ENCODE results near the gene COA1. TPM values are rescaled to one million over a fixed set of nuclear protein-coding genes. Genes with fewer than 3 reads are reported as not detected.
A peak's percentile ranks its signal among the peaks of the same experiment; 100 is the strongest.

COA1 gene
- total and polyA plus RNA-seq, 2 donors (not counting 3 experiments of a cell fraction or from before 2014, with no cell fraction given): 38.1 to 55.1 TPM

DNA sequence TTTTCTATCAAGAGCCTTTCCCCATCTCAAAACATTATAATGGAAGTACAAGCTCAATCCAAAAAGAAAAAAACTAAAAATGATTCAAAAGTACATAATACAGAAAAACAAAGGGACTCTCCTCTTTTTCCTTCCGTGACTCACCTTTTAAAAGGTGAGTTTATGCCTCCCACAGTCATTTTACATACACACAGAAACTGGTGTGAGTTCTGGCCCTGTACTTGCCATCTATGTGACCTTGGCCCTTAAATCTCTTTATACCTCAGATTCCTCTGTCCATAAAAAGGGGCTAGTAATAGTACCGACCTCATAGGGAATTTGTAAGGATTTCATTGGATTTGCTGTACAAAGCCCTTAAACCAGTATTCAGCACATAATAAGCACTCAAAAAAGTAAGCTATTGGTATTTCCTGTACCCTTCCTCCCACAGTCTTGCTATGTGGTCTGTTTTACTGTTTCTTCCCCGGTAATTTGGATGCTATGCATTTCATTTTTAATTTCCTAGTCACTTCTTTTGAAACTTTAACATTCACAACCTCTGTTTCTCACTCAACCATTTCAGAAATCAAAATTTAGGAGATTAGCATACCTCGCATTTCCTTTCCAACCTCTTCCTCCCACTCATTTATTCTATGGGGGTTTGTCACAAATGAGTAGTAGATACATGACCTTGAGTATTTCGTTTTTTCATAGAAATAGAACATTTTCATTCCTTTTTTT, 107.4 kb downstream of the COA1 start:
- FAIRE-seq: no peak
- dilution Hi-C loops (cut with MboI; ENCODE audit: extremely low pct_ligation_motif_present, low sequenced_read_pairs) (no loop called here), intact Hi-C loops (cut with micrococcal nuclease) (no loop called here)

More for the DNA sequence above, 107.4 kb downstream of the COA1 start:
- CTCF ChIA-PET: interaction anchor here (0.7 to 5.3 kb wide), 10 partner anchors 8 to 78 kb away, joined by 3 to 29 read pairs (median 4); partner anchors contain the start of gene STK17A
- H3K4me1 ChIP-seq (ENCODE audit: control insufficient read depth, extremely low read depth, insufficient read depth, low read length): peaks cover 5% of the 10 kb centered on the region
- no peaks in the 10 kb centered on the region for H3K9me1 ChIP-seq (replicated peaks; ENCODE audit: control insufficient read depth, extremely low read depth, insufficient read depth, low read length)
- H3K27me3 ChIP-seq (ENCODE audit: control insufficient read depth in 2 of 2, insufficient read depth in 2 of 2, low read length in 2 of 2): no peaks in the 10 kb centered on the region
- peaks cover 81% of the 10 kb centered on the region for H3K79me2 ChIP-seq (ENCODE audit: control insufficient read depth, insufficient read depth, low read length)
- DNase-seq (ENCODE audit: low read depth, low spot score): peak; percentile 11
- POLR2A ChIA-PET: interaction anchor here (3.1 kb wide), 1 partner anchor 39 kb away, joined by 12 read pairs; the partner anchor contains the start of gene STK17A
- TF ChIP-seq GATA2 (IDR thresholded peaks at IDR 0.05; ENCODE audit: insufficient read depth, insufficient read length, low read depth, low read length) (no peak), FOS (IDR thresholded peaks at IDR 0.05; ENCODE audit: borderline replicate concordance, insufficient read depth, low read length) (no peak), JUN (IDR thresholded peaks at IDR 0.05; ENCODE audit: borderline replicate concordance, insufficient read depth, insufficient read length, low read depth) (no peak), EZH2 (IDR thresholded peaks at IDR 0.05; ENCODE audit: borderline replicate concordance, low read depth, low read length, severe bottlenecking) (no peak), MYC (IDR thresholded peaks at IDR 0.05; ENCODE audit: low read depth, low read length) (no peak), POLR2AphosphoS5 (IDR thresholded peaks at IDR 0.05; ENCODE audit: insufficient read depth, low read depth, low read length) (no peak), POLR2A (IDR thresholded peaks at IDR 0.05; ENCODE audit: low read depth, low read length) (no peak)
- TF ChIP-seq, protein P1, sequence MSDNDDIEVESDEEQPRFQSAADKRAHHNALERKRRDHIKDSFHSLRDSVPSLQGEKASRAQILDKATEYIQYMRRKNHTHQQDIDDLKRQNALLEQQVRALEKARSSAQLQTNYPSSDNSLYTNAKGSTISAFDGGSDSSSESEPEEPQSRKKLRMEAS (IDR thresholded peaks at IDR 0.05; ENCODE audit: insufficient read depth, insufficient read length): no peak
- peaks cover 14% of the 10 kb centered on the region in 2 experiments for H3K36me3 ChIP-seq (ENCODE audit: control insufficient read depth in 2 of 2, extremely low read depth in 1 of 2, insufficient read depth in 2 of 2, low read length in 2 of 2)
- no peak overlapping the region for H3K9ac ChIP-seq (replicated peaks; ENCODE audit: extremely low read depth, insufficient read depth, low read length)
- H4K20me1 ChIP-seq (replicated peaks; ENCODE audit: control insufficient read depth, extremely low read depth, insufficient read depth, low read length): no peaks in the 10 kb centered on the region
- no peak overlapping the region for H3K4me2 ChIP-seq (ENCODE audit: insufficient read depth, low read length)
- H3K4me3 ChIP-seq (replicated peaks in 1 of 3; ENCODE audit: insufficient read depth in 1 of 3, low read depth in 1 of 3, low read length in 3 of 3): no peak overlapping the region
- BruUV-seq (replicated peaks): no TSS peak
- H2AFZ ChIP-seq (ENCODE audit: low read depth, low read length): no peak overlapping the region
- no peaks in the 10 kb centered on the region for H3K9me3 ChIP-seq (replicated peaks; ENCODE audit: control insufficient read depth, insufficient read depth, low read length)
- no peak overlapping the region for H3K27ac ChIP-seq (ENCODE audit: insufficient read depth, low read depth, low read length)
